ENCODE results near the gene GLT1D1. TPM values are rescaled to one million over a fixed set of nuclear protein-coding genes. Genes with fewer than 3 reads are reported as not detected.

GLT1D1 gene
- total RNA-seq, 2 donors from 2014 or later = not detected

DNA sequence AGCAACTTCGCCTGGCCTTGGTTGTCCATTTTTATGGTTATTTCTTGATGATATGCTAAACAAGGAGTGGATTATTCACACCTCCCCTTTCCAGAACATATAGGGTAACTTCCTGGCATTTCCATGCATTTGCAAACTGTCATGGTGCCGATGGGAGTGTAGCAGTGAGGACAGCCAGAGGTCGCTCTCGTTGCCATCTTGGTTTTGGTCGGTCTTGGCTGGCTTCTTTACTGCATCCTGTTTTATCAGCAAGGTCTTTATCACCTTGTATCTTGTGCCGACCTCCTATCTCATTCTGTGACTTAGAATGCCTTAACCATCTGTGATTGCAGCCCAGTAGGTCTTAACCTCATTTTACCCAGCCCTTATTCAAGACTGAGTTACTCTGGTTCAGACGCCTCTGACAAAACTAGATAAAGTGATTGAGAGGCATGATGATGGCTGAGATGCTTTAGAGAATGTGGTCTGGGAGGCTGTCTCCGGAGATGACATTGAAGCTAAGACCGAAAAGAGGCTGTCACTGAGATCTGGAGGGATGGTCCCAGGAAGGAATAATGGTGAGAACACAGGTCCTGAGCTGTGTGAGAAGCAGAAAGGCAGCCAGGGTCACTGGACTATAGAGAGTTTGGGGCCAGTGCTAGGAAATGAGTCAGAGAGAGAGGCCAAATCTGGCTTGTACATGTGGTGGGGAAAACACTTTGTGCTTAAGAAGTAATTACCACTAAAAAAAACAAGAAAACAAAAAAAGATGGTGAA is 2.9 kb downstream of the GLT1D1 start:
- no peaks in the 10 kb centered on the region for H3K9me3 ChIP-seq
- no peaks in the 10 kb centered on the region for H3K36me3 ChIP-seq (replicated peaks in 1 of 2; ENCODE audit: insufficient read depth in 1 of 2, low read depth in 2 of 2)
- H3K27me3 ChIP-seq = no peaks in the 10 kb centered on the region
- H3K4me3 ChIP-seq = no peak overlapping the region
- intact Hi-C loops (cut with DNase I) = no loop called here
- DNase-seq (no peak), ATAC-seq (no peak)
- no peaks in the 10 kb centered on the region for H3K4me1 ChIP-seq
- TF ChIP-seq POLR2A (IDR thresholded peaks at IDR 0.05) = no peak
- TF ChIP-seq, protein P1, sequence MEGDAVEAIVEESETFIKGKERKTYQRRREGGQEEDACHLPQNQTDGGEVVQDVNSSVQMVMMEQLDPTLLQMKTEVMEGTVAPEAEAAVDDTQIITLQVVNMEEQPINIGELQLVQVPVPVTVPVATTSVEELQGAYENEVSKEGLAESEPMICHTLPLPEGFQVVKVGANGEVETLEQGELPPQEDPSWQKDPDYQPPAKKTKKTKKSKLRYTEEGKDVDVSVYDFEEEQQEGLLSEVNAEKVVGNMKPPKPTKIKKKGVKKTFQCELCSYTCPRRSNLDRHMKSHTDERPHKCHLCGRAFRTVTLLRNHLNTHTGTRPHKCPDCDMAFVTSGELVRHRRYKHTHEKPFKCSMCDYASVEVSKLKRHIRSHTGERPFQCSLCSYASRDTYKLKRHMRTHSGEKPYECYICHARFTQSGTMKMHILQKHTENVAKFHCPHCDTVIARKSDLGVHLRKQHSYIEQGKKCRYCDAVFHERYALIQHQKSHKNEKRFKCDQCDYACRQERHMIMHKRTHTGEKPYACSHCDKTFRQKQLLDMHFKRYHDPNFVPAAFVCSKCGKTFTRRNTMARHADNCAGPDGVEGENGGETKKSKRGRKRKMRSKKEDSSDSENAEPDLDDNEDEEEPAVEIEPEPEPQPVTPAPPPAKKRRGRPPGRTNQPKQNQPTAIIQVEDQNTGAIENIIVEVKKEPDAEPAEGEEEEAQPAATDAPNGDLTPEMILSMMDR (IDR thresholded peaks at IDR 0.05) = no peak
- 70 to 72% methylated on average over 9 of the region's 9 CpGs for WGBS, 2 donors
- no peak overlapping the region for H3K27ac ChIP-seq

DNA sequence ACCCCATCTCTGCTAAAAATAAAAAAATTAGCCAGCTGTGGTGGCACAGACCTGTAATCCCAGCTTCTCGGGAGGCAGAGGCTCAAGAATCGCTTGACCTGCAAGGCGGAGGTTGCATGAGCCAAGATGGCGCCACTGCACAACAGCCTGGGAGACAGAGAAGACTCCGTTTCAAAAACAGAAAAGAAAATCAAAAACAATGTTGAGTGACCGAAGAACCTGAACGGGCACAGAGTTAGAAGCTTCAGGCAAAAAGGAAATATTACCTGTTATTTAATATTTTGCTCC is 3.5 kb downstream of the GLT1D1 start:
- intact Hi-C loops (cut with DNase I) = no loop called here
- no peaks in the 10 kb centered on the region for H3K9me3 ChIP-seq
- TF ChIP-seq, protein P1 (IDR thresholded peaks at IDR 0.05) = no peak
- TF ChIP-seq POLR2A (IDR thresholded peaks at IDR 0.05) = no peak
- no peaks in the 10 kb centered on the region for H3K36me3 ChIP-seq (replicated peaks in 1 of 2; ENCODE audit: insufficient read depth in 1 of 2, low read depth in 2 of 2)
- DNase-seq = no peak
- H3K27ac ChIP-seq = peak overlapping the region in 1 of 4 donors; percentile 28
- H3K4me3 ChIP-seq = no peak overlapping the region
- no peaks in the 10 kb centered on the region for H3K4me1 ChIP-seq
- no peak for ATAC-seq
- no peaks in the 10 kb centered on the region for H3K27me3 ChIP-seq
- WGBS, 2 donors = 88 to 92% methylated on average over 7 of the region's 7 CpGs

DNA sequence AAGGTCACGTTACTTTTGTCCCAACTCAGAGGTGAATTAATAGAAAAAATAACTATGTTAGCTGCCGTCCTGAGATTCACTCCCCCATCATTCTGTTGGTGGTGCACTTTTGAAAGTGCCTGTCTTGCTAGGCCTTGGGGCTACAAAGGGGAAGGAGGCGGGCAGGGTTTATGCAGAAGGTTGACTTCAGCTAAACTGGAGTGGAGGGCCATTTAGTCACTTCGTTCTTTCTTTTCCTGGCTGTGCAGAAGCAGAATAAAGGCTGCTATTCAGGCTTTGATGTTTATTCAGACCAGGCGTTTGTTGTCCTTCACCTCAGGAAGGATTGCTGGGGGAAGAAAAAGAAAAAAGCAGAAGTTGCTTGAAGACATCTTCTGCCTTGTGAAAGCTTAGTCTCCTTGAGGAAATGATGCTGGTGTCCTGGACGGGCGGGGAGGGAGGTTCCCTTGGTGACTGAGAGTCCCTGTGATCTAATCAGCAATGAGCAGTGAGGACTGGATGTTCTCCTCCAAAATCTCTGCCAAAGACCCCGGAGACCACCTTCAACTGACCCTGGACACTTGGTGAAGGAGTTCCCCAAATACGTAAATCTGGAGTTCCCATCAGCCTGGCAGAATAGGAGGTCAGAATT is 4.0 kb downstream of the GLT1D1 start:
- Histone ChIP-seq H3K27ac (peak overlapping the region in 1 of 4 donors; percentile 28), H3K4me3 (no peak overlapping the region), H3K27me3 (no peaks in the 10 kb centered on the region), H3K4me1 (no peaks in the 10 kb centered on the region), H3K9me3 (no peaks in the 10 kb centered on the region), H3K36me3 (replicated peaks in 1 of 2; ENCODE audit: insufficient read depth in 1 of 2, low read depth in 2 of 2) (no peaks in the 10 kb centered on the region)
- ATAC-seq = no peak
- intact Hi-C loops (cut with DNase I) = no loop called here
- 47 to 55% methylated on average over 9 of the region's 9 CpGs for WGBS, 2 donors
- TF ChIP-seq, protein P1 (IDR thresholded peaks at IDR 0.05) = no peak
- no peak for TF ChIP-seq POLR2A (IDR thresholded peaks at IDR 0.05)
- peak in 1 of 4 donors; percentile 43 for DNase-seq

DNA sequence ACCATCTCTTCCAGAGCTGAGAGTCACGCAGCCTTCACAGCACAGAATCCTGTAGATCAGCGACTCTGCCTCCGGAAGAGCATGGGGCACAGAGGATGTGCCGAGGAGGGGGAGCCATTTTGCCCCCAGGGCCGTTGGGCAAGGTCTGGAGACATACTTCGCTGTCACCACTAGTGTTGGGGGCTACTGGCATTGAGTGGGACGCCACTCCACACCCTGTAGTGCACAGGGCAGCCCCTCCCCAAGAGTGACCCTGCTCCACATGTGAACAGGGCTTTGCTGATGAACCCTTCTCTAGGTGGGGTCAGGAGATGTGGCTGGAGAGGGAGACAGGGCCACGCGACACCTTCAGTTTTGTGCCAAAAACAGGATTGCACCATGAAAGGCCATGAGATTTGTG is 6.0 kb downstream of the GLT1D1 start:
- TF ChIP-seq, protein P1 (IDR thresholded peaks at IDR 0.05) = no peak
- TF ChIP-seq POLR2A (IDR thresholded peaks at IDR 0.05) = no peak
- Histone ChIP-seq H3K36me3 (replicated peaks in 1 of 2; ENCODE audit: insufficient read depth in 1 of 2, low read depth in 2 of 2) (no peaks in the 10 kb centered on the region), H3K4me3 (no peak overlapping the region), H3K27ac (no peak overlapping the region), H3K4me1 (no peaks in the 10 kb centered on the region), H3K27me3 (no peaks in the 10 kb centered on the region), H3K9me3 (no peaks in the 10 kb centered on the region)
- ATAC-seq (no peak), DNase-seq (no peak)
- intact Hi-C loops (cut with DNase I) = no loop called here
- WGBS, 2 donors = 63 to 68% methylated on average over 8 to 9 of the region's 9 CpGs

Measured in body of pancreas (tissue), 4 donors.